ENCODE results near the gene SFRP5. TPM values are rescaled to one million over a fixed set of nuclear protein-coding genes. Genes with fewer than 3 reads are reported as not detected.

Gene SFRP5
- polyA plus RNA-seq, 3 donors = 0.09 to 0.11 TPM; not detected in 1

DNA sequence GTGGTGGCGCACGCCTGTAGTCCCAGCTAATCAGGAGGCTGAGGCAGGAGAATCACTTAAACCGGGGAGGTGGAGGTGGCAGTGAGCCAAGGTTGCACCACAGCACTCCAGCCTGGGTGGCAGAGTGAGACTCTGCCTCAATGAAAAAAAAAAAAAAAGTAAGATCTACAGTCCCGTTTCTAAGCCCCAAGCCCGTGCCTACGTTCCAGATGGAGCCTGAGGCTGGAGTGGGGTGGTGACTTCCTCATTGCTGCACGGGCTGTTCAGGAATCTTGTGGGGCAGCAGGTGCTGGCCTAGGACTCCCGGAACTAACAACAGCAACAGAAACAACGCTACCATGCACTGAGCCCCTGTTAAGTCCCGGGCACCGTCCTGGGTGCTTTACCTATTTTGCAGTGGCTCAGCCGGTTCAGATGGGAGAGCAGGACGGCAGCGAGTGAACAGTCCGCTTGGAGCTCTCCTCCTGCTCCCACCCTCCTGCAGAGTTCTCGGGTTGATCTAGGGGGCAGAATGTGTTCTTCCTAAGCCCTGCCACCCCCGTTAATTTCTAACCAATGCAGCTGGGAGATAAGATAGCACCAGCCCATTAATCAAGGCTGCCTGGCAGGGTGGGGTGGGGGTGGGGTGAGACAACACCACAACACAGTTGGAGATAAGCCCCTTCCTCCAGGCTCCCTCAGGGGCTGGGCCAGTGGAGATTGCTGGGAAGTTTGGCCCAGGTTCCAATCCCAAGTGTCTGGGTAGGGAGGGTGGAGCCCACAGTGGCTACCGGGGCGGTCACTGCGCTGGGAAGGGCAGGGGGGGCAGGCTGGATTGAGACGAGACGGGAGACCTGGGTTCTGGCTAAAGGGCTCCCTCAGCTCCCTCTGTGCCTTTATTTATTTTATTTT, 17.0 kb upstream of the SFRP5 start:
- DNase-seq = peak; percentile 16

DNA sequence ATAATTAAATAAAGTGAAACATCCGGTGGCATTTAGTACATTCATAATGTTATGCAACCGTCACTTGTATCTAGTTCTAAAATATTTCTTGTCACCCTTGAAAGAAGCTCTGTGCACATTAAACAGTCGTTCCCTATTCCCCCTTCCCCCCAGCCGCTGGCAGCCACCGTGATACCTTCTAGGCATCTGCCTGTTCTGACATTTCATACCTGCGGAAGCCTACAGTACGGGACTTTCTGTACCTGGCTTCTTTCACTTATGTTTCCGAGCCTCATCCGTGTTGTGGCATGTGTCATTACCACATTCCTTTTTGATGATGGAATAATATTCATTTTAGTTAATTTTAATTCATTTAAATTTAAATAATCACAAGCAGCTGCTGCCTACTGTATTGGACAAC, 13.9 kb upstream of the SFRP5 start:
- DNase-seq = no peak

- no peak for DNase-seq
These were observed 13.4 kb upstream of the SFRP5 start for GRCh38 chr10:97785231-97785630.

- no peak for DNase-seq
These were observed 12.5 kb upstream of the SFRP5 start for GRCh38 chr10:97784200-97784810.

- no peak for DNase-seq
These were observed 10.8 kb upstream of the SFRP5 start for GRCh38 chr10:97782455-97783228.

DNA sequence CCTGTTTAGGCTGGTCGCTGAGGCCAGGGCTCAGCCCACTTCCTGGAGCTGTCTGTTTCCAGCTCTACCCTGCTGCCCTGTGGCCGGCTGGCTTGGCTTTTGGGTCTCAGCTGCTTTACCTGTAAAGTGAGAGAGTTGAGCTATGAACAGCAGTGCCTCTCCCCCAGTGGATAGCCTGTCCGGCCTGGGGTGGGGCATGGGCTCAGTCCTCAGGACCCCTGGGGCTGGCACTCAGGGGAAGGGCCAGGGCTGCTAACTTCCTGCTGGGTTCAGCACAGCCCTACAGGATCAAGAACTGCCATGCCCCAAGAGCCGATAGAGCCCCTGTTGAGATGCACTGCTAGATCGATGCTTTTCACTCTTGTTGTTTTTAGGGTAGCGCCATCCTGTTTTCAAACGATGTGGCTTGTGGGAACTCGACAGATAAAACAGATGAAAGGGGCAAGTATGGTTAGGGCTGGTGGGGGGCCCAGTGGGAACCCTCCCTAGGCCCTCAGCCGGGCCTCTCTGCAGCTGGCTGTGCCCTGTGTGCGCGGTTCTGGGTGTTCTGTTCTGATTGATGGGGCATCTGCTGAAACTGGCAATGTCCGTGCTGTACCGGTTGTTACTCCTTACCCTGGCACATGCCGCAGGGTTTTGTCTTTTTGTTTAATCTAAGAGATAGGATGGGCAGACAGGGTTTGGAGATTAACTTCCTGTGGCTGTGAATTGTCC, 10.0 kb upstream of the SFRP5 start:
- no peak for DNase-seq

GRCh38 chr10:97780841-97781617, 9.2 kb upstream of the SFRP5 start:
- peak; percentile 30 for DNase-seq

DNA sequence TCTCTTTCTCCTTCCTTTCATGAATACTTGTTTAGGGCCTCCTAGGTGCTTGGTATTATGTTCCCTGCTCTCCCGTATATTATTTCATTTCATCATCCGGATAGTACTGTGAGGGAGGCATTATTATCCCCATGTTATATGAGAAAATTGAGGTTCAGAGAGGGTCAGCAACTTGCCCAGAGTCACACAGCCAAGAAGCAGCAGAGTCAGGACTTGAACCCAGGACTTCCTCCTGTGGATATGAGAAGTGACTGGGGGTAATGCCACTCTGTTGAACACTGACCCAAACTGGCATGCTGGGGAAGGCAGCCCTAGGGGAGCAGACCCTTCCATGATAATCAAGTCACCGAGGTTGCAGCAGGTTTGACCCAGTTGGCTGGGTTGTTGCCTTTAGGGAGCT, 8.2 kb upstream of the SFRP5 start:
- DNase-seq = no peak

- DNase-seq = no peak
These were observed 7.7 kb upstream of the SFRP5 start for GRCh38 chr10:97779492-97779891.

GRCh38 chr10:97778452-97779302, 6.9 kb upstream of the SFRP5 start:
- no peak for DNase-seq

- DNase-seq = no peak
These were observed 5.3 kb upstream of the SFRP5 start for GRCh38 chr10:97777143-97777542.

GRCh38 chr10:97774811-97775294, 3.1 kb upstream of the SFRP5 start:
- no peak for DNase-seq

- no peak for DNase-seq
These were observed 1.3 kb upstream of the SFRP5 start for GRCh38 chr10:97773096-97773495.

GRCh38 chr10:97771055-97771891, 526 bp downstream of the SFRP5 start:
- no peak for DNase-seq

GRCh38 chr10:97770255-97770654, 1.5 kb downstream of the SFRP5 start:
- DNase-seq = no peak

GRCh38 chr10:97768322-97769315, 3.2 kb downstream of the SFRP5 start:
- DNase-seq = no peak

- no peak for DNase-seq
These were observed 4.5 kb downstream of the SFRP5 start for GRCh38 chr10:97766996-97767924.
